Eye (tissue), 1 donor: Measurements from ENCODE around the gene SCN3A.
A peak's percentile ranks its signal among the peaks of the same experiment; 100 is the strongest.

Experiments
- DNase-seq: peaks from one replicate; pipeline ENCODE4 v3.0.0-alpha.2; 2015

Gene SCN3A

DNA sequence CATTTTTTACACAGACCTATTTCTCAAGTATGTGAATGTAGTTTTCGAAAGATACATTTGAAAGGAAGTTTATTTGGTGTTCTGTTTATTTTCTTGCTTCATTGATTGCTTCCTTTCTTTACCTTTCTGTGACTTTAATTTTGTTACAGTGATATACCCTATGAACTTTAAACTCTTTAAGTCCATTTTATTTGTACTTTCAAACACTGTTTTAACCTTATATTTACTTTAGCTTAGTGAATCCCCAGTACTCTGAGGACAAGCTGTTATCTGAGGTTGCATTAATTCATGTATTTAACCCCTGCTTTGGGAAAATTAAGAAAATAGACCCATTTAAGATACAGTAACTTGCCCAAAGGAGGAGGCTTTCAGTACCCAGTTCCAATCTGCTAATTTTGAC is 93.5 kb downstream of the SCN3A start:
- no peak for DNase-seq

DNA sequence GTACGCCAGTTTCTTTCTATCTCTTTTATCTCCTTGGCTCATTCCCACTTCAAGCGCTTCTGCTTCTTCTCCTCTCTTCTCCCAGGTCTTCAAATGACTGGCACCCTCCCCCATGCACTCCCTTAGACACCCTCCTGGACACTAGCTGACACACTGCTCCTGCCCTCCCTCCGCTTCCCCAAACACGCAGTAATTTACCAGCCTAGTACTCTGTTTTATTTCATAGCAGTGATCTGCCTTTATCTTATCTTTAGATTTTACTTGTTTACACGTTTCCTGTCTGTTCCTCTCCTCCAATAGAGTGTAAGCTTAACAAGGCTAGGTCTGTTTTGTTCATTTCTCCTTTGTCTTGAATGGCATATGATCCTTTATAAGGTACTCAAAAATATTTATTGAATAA is 93.9 kb downstream of the SCN3A start:
- no peak for DNase-seq

- no peak for DNase-seq
These were observed 97.9 kb downstream of the SCN3A start for GRCh38 chr2:165105926-165106325.

GRCh38 chr2:165087933-165088901 is 115.6 kb downstream of the SCN3A start:
- DNase-seq: no peak

DNA sequence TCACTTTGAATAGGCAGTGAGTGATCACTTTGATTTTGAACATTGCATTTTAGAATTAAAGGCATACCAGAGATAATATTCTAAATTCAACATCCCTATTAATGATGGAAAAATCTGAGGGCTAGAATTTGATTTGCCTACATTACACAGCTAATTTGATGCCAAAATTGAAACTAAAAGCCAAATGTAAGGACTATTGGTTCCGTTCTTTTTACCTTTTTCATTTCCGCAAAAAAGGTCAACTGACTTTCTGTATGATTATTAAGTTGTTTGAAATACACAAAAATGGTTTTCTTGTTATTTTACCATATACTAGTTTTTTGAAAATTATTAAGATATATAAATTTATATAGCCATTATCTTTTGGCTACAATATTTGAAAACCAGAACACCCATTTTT is 117.5 kb downstream of the SCN3A start:
- DNase-seq: no peak

DNA sequence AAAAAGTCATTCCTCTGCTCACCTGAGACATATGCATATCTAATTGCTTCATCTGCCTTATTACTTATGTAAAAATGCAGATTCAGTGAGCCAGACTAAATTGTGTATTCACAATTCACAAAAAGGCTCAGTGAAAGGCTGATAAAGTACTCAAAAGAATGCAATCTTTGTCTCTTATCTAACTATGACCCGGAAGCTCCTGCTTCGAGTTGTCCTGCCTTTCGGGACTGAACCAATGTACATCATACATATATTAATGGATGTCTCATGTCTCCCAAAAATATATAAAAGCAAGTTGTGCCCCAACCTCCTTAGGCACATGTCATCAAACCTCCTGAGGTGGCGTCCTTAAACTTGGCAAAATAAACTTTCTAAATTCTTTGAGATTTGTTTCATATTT is 120.5 kb downstream of the SCN3A start:
- no peak for DNase-seq

DNA sequence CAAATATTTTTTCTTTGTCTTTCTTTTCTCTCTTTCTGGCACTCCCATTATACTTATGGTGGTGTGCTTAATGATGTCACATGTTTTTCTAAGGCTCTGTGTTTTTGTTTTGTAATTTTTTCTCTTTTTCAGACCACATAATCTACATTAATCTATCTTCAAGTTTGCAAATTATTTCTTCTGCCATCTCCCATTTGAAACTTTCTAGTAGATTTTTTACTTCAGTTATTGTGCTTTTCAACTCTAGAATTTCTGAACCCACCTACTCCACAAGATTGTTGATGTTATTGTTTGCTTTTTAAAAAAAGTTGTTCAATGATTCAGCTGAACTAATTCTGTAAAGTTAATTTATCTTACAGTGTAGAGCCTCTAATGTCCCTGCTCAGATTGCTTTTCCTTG is 121.4 kb downstream of the SCN3A start:
- no peak for DNase-seq

DNA sequence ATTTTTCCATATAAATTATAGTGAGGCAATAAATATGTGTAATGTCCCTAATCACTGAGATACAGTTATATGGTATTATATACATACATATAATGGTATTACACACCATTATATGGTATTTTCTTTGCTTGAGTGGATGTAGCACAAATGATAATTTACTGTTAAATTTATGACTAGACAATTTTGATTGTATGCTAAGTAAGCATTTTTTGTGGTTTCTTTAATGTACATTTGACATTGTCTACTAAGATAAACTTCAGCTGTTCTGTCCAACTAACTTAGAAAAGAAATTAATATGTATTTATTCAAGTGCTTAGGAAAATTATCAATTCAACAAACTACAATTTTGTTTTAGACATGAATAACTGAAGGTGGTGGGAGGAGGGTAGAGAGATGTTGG is 122.6 kb downstream of the SCN3A start:
- no peak for DNase-seq

- DNase-seq: no peak
These were observed 124.4 kb downstream of the SCN3A start for GRCh38 chr2:165079432-165079831.

GRCh38 chr2:165078913-165079312 is 124.9 kb downstream of the SCN3A start:
- DNase-seq: no peak

- no peak for DNase-seq
These were observed 129.0 kb downstream of the SCN3A start for GRCh38 chr2:165074884-165075283.

DNA sequence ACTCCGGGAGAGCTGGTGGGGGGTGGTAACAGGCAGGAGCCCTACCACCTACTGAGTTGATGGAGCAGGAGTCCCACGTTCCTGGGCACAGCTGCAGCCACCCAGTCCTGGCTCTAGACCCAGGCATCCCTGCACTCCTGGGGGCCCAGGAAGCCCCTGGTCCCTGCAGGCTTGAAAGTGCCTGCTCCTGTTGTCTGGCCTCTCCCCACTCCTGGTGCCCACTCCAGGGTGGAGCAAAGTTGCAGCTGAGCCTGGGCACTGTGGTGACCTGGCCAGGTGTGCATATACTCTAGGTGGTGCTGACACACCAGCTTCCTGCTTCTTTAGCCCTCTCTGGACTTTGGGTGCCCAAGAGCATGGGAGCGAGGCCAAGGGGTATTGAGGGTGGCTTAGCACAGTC is 129.5 kb downstream of the SCN3A start:
- no peak for DNase-seq

GRCh38 chr2:165070076-165070475 is 133.8 kb downstream of the SCN3A start:
- DNase-seq: no peak

DNA sequence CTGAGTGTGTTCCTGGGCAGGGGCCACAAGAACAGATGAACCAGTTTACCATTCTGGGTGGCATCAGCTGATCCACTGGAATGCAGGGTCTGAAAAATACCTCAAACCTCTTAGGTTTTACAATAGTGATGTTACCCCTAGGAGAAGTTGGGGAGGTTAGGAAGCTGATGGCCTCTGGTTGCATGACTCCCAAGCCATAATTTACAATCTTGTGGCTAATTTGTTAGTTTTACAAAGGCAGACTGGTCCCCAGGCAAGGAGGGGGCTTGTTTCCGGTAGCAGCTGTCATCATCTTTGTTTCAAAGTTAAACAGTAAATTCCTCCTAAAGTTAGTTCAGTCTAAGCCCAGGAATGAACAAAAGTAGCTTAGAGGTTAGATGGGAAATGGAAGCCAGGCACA is 134.7 kb downstream of the SCN3A start:
- no peak for DNase-seq

GRCh38 chr2:165068487-165068757 is 135.4 kb downstream of the SCN3A start:
- no peak for DNase-seq

- peak; percentile 95 for DNase-seq
These were observed 136.0 kb downstream of the SCN3A start for GRCh38 chr2:165067643-165068486.

DNA sequence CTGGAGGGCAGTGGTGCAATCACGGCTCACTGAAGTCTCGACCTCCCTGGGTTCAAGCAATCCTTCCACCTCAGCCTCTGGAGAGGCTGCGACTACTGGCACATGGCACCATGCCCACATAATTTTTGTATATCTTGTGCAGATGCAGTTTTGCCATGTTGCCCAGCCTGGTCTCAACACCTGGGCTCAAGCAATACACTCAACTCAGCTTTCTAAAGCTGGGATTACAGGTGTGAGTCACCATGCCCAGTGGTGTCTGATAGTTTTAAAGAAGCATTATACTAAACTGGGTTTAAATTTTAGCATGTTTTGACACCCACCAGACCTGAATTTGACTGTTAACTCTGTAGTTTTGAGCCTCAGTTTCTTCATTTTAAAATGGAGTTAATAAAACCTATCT is 139.1 kb downstream of the SCN3A start:
- DNase-seq: no peak

- no peak for DNase-seq
These were observed 143.4 kb downstream of the SCN3A start for GRCh38 chr2:165060411-165060810.

- DNase-seq: no peak
These were observed 145.2 kb downstream of the SCN3A start for GRCh38 chr2:165058476-165059265.

GRCh38 chr2:165057931-165058330 is 145.9 kb downstream of the SCN3A start:
- DNase-seq: no peak

- no peak for DNase-seq
These were observed 146.5 kb downstream of the SCN3A start for GRCh38 chr2:165057308-165057707.

DNA sequence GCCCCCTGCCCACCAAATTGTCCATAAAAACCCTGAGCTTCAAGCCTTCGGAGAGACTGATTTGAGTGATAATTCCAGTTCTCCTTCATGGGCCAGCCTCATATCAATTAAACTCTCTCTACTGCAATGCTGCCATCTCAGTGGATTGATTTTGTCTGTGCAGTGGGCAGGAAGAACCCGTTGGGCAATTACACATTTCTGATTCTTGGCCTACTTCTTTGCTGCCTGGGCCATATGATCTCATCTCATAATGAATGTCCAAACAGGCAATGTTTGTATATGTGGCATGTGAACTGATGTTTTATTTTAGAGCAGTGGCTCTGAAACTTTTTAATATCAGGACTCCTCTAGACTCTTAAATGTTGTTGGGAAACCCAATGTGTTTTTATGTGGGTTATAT is 147.3 kb downstream of the SCN3A start:
- peak; percentile 59 for DNase-seq
